Non-pigmented ciliary epithelial cell (primary cell): Measurements from ENCODE around the gene STXBP3.
"Not testable (repeated sequence)": the region's sequence is repeated elsewhere in the genome, so short reads cannot be mapped to it uniquely, and the experiment has no call there.

ENCODE experiments used
- DNase-seq: peaks from one replicate; pipeline ENCODE4 v3.0.0-alpha.2; 2010; ENCODE audit warnings: low read depth

Gene STXBP3, protein sequence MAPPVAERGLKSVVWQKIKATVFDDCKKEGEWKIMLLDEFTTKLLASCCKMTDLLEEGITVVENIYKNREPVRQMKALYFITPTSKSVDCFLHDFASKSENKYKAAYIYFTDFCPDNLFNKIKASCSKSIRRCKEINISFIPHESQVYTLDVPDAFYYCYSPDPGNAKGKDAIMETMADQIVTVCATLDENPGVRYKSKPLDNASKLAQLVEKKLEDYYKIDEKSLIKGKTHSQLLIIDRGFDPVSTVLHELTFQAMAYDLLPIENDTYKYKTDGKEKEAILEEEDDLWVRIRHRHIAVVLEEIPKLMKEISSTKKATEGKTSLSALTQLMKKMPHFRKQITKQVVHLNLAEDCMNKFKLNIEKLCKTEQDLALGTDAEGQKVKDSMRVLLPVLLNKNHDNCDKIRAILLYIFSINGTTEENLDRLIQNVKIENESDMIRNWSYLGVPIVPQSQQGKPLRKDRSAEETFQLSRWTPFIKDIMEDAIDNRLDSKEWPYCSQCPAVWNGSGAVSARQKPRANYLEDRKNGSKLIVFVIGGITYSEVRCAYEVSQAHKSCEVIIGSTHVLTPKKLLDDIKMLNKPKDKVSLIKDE

DNA sequence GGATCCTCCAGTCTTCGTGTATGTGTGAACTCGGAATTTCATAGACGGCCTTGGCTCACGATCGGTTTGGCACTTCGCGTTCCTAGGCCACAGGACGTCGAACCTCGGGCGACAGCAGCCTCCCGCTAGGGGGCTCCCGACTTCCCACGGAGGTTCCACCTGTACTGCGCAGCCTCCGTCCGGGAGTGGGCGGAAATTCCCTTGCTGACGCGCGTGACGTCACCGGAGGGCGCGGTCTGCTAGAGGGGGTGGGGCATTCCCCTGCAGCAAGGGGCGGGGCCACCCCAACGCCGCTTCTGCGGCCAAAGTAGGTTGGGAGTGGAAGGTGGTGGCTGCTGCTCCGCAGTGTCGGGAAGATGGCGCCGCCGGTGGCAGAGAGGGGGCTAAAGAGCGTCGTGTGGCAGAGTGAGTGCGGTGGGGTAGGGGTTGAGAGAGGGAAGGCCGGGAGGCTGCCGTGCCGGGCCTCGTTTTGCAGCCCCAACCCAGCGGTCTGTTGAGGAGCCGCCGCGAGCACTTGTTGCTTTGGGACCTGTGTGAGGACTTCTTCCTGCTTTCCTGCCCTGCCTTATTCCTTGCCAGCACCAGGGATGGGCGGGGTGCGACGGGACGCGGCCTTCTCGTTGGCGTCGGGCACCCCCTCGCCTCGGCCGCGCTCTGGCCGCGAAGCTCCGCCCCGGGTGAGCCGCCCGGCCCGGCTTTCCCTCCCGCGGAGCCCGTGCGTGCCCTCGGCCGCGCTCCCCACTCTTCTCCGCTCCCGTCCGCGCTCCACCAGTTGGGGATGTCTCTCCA is at the start of gene STXBP3:
Gene STXBP3 (plus strand): TSS at position 293 of the 789 bp plus-strand sequence. CDS start 64 bp downstream, at position 357.
- peak; percentile 92 for DNase-seq

DNA sequence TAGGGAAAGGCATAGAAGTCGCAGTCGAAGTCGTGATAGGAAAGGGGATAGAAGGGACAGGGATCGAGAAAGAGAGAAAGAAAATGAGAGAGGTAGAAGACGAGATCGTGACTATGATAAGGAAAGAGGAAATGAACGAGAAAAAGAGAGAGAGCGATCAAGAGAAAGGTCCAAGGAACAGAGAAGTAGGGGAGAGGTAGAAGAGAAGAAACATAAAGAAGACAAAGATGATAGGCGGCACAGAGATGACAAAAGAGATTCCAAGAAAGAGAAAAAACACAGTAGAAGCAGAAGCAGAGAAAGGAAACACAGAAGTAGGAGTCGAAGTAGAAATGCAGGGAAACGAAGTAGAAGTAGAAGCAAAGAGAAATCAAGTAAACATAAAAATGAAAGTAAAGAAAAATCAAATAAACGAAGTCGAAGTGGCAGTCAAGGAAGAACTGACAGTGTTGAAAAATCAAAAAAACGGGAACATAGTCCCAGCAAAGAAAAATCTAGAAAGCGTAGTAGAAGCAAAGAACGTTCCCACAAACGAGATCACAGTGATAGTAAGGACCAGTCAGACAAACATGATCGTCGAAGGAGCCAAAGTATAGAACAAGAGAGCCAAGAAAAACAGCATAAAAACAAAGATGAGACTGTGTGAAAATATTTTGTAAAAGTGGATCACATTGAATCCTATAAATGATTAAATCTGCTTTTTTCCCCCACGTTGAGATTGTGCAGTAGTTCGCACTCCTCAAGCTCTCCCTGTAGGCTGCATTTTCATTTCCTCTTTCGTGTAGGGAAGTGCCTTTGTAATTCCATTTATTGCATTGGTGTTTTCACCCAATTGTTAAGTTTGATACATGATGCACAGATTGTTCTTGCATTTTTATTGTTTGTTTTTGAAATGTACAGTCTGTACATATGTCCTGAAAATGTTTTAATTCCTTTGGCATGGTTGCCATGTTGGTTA is 46.8 kb upstream of the STXBP3 start:
- no peak for DNase-seq

DNA sequence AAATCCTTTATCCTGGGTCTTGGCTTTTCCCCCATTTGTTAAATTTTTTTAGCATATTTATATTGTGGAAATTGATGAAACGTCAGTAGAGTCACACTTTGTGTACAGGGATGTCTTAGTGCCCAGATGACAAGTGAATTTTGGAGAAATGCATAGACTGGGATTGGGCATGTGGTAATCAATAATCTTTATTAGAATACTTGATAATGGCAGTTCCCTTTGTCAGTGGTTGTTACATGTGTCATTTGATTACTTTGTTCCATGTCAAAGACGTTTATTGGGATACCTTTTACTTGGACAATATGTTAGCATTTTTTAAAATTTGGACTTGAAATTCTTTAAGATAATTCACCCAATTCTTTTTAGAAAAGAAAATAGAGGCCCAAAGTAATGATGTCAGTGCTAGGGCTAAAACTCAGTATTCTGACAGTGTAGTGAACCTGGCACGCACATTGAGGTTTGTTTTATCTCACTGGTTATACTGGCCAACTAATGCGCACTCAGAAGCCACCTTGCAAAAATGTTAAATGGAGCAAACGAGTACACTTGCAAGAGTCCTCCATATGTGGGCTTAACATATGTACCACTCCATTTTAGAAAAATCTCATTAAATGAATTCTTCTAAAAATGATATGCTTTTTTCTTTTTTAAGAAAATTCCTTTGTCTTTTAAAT is 45.2 kb upstream of the STXBP3 start:
- no peak for DNase-seq

DNA sequence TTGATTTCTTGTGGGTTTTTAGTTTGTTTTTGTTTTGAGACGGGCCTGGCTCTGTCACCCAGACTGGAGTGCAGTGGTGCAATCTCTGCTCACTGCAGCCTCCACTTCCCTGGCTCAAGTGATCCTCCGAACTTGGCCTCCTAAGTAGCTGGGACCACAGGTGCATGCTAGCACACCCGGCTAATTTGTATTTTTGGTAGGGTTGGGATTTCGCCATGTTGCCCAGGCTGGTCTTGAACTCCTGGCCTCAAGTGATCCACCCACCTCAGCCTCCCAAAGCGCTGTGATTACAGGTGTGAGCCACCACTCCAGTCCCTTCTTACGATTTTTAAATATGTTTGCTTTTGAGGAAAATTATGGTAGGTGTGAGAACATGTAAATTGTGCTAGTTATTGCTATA is 44.4 kb upstream of the STXBP3 start:
- DNase-seq, result not testable (repeated sequence)

DNA sequence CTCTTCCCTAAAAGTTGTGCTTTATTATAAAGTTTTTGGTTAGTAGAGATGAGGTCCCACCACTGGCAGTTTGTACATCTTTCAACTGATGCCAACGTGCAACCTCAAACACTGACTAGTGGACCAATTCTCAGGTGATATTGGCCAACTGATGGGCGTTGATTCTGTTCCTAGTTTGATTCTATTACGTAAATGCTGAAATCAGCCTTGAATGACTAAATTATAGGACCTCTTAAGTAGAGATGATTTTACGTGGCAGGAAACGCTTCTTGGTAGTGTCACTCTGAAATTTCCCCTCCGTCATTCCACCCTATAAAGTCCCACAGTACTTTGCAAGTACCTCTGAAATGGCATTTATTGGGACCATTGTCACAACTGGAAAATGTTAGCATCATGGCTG is 42.5 kb upstream of the STXBP3 start:
- no peak for DNase-seq

DNA sequence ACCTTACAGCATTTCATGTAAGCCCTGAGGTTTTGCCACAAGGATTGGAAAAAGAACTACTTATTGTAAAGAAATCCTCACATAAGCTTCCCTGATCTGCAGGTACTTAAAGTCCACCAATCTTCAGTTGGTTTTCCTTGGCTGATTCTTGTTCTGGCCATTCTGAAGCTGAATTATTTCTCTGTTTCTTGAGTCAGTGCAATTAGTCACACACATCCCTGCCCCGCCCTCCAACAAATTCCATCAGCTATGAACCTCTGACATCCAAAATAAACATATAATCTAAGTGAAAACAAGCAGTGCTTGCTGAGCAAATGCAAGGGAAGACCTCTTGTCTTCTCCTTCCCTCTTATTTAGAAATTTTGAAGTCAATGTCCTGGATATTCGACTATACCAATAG is 42.0 kb upstream of the STXBP3 start:
- no peak for DNase-seq

DNA sequence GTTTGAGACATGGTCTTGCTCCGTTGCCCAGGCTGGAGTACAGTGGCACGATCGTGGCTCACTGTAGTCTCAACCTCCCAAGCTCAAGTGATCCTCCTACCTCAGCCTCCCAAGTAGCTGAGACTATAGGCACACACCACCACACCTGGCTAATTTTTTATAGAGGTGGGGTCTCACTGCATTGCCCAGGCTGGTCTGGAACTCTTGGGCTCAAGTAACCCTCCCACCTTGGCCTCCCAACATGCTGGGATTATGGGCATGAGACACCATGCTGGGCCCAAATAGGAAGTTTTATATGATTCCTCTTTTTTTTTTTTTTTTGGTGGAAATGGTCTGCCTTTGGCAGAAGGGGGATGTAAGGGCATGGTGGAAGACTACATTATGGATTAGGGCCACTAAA is 39.8 kb upstream of the STXBP3 start:
- no peak for DNase-seq

DNA sequence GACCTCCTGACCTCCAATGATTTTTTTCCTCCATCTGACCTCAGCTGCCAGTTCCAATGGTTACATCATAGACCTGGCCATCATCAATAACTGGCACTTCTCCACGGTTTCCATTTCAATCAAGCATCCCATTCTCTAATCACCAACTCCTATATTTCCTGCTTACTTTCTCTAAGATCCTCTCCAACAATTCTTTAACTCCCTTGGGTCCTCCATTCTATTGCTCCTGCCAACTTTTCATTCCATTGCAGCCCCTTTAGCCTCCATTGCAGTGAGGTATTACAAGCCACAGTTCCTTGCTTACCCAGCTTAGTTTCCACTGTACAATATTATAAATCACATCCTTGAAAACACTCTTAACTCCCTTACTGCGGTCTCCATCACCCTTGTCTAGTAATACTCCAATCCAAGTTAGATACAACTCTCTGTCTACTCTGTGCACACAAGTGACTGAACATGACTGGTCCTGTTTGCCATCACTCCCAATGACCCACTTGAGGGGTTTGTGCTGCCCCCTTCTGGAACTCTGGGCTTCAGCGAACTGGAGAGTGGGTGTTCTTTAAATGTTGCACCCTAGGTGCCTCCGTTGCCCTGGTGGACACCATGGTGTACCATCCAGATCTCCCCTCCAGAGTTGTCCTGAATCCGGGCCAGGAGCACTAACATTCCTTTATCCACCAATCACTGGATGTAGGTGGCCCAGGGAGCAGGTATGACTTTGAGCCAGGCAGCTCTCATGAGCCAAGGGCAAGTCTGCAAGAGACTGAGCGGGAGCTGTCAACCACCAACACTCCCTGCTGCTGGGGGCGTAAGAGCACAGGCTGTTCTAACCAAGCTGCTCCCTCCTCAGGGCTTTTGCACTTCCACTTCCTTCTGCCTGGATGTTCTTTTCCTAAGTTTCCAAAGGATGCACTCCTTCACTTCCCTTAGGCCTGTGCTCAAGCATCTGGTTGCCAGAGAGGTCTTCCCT is 37.5 kb upstream of the STXBP3 start:
- no peak for DNase-seq

DNA sequence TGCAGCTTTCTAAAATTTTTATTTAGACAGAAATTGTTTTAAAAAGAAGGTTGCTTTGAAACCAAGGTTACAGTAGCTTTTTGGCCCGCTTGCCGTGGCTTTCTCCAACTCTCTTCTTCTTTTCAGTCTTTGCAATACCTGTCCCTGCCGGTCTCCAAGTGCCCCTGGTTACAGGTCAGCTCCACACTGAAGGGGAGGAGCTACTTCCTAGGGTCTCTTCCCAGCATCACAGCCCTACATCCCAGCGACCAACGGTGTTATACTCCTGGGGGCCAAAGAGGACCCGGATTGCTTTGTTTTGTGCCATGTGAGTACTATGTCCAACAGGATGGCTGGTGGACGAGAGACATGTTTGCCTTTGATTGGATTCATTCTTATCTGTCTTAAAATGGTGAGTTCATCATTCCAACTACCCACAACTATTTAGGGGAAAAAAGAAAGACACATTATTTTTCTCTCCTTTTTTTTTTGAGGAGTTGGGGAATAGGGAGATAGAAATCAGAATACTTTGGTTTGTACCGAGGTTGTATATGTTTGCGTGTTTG is 33.8 kb upstream of the STXBP3 start, which contains the start of gene FNDC7:
Gene FNDC7 (plus strand): TSS at position 303 of the 545 bp plus-strand sequence. CDS start 26 bp downstream, at position 329.
- no peak for DNase-seq

DNA sequence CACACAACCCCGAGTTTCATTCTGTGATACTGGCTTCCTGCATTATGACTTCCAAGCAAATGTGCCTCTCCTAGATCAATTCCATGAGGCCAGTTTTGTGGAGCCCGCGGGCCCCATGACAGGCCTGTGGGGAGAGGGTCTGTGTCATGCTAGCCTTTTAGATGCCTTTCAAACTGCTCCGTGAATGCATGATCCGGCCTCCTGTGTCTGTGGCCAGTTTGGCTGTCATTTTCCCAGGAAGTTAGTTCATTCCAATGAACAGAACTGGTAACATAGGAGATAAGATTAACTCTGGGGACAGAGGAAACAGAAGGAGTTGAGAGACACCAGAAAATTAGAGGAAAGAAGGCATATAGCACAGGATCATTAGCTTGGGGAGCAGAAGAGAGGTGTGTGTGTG is 30.5 kb upstream of the STXBP3 start:
- no peak for DNase-seq

DNA sequence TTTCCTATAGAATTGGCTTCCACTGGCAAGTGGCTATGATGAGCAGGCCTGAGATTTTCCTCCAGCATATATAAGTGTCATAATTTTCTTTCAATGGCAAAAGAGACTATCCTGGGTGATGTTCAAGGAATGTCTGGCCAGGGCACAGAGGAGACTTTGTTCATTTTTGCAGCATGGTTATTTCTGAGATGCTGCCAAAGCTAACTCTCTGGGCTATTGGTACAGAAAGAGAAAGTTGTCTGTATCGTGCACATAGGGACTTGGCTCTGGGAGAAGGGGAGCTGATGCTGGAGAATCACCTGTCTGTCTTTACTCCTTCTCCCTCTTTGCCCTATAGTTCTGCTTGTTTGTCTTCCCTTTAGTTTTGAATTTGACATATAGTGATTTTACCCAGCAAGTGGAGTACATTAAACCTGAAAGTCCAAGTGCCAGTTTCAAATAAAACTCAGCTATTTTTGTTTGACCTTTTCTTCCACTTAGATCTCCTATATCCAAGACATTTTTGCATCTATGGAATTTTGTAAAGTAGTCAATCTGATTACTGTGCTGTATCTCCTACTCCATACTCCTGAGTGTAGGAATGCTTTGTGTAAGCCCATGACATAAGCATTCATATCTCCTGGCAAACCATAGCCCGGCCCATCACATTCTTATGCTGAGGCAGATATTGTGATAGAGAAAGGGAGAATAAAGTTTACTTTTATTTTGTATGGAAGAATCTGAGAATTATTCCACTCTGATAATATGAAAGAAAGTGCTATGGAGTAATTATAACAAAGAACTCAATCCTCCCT is 29.8 kb upstream of the STXBP3 start:
- DNase-seq, result no peak

DNA sequence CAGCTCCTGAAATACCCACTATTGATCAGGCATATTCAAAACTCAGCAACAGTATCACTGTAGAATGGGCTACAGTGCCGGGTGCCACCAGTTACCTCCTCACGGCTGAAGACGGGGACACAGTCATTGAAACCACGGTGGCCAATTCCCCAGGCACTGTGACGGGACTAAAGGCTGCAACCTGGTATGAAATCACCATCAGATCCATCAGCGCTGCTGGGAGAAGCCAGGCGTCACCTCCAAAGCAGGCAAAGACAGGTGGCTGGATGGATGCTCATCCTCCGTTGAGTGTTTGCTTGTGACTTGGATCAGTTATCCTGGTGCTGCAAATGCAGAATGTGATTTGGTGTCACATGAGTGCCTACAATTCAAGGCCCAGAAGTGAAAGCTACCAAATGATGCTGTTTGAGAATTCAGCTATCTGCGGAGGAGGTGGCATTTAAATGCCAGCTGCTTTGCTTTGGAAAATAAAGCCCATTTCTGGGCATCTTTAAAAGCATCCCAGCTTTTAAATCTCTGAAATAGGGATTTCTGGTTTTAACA is 28.6 kb upstream of the STXBP3 start:
- no peak for DNase-seq

DNA sequence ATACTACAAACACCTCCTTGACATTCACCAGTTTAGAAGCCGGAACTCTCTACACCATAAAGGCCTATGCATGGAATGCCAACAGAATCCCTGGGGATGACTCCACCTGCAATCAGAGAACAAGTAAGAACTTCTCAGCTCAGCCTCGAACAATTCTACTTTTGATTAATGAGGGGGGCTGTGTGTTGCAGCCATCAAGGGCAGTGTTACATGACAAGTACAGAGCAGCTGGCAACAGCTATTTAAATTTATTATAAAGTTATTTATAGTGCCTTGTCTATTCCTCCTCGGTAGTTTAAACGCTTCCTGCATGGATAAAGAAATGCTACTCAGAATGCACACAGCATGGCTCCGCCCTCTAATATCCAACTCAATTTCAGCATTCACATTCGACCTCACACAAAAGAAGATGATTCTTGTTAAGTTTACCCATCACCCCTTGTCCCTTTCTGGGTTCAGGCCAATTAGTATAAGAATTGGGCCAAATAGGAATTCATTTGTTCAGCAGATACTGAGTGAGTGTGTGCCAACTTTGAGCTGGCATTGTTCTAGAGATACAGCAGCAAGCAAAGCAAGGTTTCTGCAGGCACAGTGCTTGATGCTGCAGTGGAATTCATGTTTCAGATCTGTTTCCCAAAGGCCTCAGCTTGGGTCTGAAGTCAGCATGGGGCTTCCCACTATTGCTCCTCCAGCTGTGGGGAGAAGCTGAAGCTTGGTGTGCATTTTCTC is 27.4 kb upstream of the STXBP3 start:
- DNase-seq, result no peak

DNA sequence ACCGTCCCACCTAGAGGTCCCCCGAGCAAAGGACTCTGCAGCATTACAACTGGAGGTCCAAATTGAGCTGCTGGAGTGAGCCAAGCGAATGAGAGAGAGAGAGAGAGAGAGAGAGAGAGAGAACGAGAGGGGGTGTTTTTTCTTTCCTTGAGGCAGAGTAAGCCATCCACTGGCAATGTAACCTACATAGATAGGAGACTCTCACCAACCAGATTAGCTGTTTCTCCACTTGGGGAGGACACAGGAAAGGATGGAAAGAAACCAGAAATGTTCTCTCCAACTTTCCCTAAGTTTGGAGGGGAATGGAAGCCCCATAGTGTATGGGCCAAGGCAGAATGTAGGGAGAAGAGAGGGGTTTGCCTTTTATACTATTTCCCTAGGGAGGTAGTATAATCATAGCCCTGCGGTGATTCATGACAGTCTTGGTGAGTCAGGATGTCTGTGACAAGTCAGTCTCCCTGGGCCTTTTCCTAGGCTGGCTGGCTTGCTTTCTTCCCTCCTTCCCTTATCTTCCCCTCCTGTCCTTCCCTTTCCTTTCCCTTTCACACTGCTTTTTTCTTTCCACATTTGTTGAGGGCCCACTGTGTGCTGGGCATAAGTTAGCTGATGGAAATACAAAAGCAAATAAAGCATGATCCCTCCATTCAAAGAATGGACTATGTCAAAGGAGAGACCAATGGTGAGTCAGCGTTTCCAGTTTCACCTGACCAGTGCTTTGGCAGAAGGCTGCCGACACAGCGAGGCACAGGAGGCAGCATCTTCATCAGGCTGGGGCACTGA is 26.6 kb upstream of the STXBP3 start:
- no peak for DNase-seq

DNA sequence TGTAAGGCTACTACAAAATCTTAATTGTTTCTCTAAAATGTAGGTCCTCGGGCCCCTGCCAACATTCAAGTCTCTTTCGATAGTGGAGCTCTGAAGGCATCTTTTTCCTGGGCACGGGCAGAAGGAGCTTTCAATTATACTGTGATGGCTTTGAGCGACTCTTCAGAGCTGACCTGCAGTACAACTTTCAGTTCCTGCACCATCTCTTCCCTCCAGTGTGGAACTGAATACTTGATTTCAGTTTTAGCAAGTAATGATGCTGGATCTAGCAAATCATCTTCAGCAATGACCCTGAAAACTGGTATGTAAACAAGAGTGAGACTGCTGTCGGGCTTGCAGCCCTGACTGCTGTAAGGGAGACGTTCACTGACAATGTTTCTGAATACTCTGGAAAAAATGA is 24.2 kb upstream of the STXBP3 start:
- no peak for DNase-seq

DNA sequence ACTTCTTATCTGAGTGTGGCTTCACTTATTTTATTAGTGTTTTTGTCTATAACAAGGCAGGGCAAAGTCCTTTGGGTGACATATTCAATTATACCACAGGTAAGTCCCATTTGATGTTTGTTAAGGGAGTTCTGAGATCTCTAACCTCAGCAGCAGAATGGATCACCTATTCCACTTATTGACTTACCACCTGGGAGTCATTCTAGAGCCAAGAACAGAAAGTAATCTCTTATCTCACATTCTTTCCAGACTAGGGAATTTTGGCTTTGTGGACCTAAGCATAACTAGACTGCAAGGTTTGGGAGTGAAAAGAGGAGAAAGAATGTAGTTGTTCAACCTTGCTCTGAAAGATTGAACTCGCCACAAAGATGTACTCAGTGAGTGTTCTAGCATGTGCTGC is 20.6 kb upstream of the STXBP3 start:
- DNase-seq, result no peak

DNA sequence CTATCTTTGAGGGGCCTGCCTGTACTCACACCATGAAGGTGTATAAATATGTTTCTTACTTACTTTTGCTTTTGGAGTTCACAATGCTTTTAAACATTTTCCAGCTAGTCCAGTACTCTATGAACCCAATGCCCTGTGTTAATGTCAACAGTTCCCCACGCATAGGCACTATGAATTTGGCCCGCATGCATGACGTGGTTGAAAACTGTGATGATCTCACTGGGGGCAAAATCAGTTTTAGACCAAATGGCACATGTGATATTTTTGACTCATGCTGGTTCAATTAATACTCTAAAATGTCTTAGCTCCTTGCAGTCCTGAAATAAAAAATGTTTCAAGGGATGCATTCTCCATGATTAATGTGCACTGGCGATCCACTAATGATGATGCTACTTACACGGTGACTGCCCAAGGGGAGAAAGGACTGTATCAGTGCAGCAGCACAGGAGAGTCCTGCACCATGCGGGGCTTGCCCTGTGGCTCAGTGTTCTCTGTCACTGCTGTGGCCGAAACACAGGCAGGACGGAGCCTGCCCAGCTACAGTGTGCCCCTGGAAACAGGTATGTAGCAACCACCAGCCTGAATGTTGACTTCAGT is 18.0 kb upstream of the STXBP3 start:
- DNase-seq, result no peak
